GM18526 (cell line): ENCODE results near the gene CLN3.

ENCODE experiments used
- POLR2A ChIP-seq: IDR thresholded peaks from 3 replicates; pipeline ENCODE4 v1.6.1; 2011; ENCODE audit not compliant: insufficient read length; ENCODE audit errors: extremely low read depth

The CLN3 gene

DNA sequence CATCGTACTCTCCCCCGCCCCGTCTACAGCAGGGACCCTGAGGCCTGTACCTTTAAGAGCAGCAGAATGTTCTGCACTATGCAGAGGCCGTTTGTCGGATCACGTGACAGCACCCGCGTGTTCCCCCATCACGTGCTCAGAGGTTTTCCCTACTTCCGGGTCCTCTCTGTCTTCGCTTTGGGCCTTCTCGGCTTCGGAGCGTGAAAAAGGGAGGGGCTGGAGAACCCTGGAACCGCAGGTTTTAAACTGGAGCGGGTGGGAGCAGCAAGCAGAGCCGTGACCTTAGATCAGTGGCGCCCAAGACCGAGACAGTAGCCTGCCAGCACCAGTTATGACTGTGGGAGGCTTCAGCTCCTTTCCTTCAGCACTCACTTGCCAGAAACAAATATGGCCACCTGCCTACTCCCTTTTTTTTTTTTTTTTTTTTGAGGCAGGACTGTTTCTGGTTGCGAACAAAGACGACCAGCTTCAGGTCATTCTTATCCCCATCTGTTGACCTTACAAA, at the start of gene CLN3:
CLN3 (minus strand) TSS at position 105 of the 505 bp plus-strand sequence. CDS start 315 bp downstream, outside the sequence.
- no peak for TF ChIP-seq POLR2A

DNA sequence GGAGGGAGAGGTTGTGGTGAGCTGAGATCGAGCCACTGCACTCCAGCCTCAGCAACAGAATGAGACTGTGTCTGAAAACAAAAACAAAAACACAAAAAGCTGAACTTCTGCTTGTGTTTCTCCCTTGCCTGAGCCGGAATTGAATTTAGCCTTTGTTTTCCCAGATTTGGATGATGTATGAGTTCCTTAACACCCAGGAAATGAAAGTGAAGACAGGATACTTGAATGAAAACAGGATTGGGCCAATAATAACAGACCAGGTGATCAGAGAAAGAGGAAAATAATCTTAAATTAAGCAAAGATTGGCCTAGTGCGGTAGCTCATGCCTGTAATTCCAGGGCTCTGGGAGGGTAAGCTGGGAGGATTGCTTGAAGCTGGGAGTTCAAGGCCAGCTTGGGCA, 48.5 kb upstream of the CLN3 start:
- TF ChIP-seq POLR2A, result no peak

DNA sequence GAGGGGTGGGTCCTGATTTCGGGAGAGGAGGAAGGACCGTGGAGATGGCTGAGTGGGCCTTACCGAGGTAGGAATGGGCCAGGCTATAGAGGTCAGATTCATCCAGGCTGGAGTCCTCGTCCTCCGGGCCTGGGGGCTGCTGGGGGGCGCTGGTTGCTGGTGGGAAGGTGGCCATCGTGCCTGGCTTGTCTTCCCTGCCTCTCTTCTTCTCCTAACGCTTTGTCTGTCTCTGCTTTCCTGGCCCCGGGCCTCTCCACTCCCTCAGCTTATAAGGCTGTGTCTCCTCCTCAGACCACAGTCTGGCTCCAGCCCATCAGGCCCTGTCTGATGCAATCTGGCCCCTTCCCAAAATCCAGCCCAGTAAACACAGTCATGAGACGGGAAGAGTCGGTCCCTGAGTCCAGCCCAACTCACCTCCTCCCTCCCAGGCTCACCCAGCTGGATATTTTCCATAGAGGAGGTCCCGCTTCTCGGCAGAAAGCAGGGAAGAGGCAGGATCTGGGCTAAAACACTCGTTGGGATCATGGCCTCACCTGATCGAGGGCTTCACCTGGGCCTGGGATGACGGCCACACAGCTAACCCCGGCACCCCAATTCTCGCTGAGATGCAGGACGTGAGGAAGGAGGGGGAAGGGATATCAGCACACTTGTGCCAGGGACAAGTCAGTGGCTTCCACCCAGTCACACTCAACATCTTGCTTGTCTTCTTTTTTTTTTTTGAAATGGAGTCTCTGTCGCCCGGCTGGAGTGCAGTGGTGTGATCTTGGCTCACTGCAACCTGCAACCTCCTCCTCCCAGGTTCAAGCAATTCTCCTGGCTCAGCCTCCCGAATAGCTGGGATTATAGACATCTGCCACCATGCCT, 47.1 kb upstream of the CLN3 start, which contains the start of gene NUPR1:
NUPR1 (minus strand) TSS at position 242 of the 864 bp plus-strand sequence; CDS start at position 175, 67 bp downstream.
- TF ChIP-seq POLR2A, result no peak

DNA sequence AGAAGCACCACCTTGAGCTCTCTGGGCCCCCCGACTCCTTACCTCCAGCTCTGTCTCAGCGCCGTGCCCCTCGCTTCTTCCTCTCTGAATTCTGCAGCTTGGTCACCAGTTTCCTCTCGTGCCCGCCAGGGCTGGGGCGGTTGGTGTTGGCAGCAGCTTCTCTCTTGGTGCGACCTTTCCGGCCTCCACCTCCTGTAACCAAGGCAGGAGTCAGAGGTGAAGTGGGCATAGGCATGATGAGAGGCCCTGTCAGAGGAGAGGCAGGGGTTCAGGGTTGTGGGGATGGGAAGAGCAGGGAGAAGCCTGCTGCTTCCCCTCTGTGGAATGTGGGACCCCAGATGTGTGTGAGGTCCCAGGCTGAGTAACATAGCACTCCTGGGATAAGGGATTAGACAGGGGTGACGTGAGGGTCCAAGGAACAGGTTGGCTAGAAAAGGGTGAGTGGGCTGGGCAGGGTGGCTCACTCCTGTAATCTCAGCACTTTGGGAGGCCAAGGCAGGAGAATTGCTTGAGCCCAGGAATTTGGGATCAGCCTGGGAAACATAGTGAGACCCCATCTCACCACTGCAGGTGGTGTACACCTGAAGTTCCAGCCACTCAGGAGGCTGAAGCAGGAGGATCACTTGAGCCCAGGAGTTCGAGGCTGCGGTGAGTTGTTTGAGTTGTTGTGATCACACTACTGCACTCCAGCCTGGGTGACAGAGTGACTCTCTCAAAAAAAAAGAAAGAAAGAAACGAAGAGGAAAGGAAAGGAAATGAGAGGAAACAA, 46.3 kb upstream of the CLN3 start:
- TF ChIP-seq POLR2A, result no peak

DNA sequence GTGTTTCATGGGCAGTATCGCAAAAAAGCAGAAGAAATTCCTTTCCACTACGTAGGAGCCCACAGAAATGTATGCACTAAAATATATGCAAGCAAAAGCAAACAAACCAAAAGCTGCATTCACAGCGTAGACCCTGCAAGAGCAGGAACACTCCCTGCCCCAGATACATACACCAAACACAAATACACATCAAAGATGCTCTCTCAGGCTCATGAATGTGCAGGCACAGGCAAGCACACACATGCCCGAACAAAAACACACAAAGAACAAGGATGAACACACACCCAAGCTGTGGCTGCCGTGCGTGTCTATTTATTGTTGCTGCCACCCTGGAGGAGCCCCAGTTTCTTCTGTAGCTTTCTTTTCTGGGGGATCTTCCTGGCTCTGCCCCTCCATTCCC, 45.2 kb upstream of the CLN3 start:
- no peak for TF ChIP-seq POLR2A

DNA sequence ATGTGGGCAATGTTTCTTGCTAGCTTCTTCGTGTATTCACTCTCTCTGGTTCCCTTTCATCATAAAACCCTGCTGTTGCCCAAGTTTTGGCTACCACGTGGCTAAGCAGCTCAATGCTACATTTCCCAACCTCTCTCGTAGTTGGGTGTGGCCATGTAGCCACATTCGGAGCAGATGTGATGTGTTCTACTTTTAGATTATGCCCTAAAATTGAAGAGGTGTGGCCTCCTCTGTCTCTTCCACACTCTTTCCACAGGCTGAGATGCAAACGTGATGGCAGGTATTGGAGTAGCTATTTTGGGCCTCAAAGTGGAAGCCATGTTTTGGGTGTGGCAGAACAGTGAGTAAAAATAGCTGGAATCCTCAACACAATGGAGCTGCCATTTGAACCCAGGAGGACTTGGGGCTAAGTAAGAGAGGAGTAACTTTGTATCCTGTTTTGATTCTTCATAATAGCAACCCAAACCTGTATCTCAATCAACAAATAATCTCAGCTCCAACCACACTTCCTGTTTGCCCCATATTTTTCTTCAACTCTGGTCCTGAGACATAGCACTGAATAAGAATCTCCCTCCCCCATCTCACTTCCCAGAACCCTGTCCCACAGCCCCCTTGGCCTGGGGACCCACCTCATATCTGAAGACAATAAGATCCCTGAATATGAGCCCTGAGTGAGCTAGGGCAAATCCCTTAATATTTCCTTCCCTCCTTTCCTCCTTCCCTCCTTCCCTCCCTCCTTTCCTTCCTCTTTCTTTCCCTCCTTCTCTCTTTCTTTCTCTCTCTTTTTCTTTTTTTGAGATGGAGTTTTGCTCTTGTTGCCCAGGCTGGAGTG, 42.9 kb upstream of the CLN3 start:
- no peak for TF ChIP-seq POLR2A

DNA sequence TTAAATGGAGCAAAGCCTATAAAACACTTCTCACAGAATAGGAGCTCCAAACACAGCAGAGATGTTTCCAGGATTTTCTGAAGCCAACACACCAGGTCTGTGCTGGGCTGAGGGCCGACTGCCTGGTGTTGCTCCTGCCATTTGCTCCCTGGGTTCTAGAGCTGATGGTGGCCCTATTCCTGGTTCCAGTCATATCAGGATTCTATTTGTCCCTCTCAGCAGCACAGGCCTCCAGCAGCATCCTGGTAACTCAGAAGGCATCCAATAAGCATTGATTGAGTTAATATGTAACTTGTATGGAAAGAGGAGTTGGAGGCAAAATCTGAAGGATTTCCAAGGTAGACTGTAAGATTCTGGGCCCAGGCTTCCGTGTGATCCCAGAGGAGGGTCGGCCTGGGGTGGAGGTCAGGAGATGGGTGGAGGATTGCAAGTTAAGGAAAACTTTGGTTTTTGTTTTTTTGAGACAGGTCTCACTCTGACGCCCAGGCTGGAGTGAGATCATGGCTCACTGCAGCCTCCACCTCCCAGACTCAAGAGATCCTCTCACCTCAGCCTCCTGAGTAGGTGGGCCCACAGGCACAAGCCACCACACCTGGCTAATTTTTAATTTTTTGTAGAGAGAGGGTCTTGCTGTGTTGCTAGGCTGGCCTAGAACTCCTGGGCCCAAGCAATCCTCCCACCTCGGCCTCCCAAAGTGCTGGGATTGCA, 41.2 kb upstream of the CLN3 start:
- TF ChIP-seq POLR2A, result no peak

DNA sequence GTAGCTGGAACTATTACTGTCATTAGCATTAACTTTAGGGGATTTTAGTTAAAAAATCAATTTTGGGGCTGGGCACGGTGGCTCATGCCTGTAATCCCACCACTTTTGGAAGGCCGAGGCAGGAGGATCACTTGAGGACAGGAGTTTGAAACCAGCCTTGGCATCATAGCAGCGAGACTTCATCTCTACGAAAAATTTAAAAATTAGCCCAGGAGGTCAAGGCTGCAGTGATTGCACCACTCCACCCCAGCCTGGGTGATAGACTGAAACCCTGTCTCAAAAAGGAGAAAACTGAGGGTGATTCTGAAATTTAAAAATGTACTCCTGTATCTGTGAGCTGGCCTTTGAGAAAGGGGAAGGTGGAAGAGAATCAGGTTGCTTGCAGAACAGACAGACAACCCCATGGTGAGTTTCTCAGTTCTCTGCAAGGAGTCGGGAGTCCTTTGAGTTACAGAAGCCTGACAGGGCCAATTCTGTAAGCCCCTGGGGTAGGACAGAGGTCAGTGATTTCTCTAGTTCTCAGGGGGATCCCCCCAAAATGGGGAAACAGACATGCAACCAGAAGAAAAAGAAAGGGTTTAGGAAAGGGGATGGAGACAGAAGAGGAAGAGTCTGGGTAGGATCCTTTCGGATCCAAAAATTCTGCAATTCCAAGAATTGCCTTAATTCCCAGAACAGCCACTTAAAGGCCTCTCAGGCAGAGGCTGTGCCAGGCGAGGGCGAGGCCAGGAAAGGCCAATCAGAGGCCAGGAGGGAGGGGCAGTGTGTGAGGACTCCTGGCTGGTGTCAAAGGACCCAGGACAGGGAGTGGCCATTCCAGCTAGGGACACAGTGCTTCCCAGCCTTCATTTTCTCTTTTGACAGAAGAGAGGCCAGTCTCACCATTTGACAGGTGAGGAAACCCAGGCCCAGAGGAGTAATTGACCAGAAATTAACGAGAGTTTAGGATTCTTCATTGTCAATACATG, 40.2 kb upstream of the CLN3 start:
- no peak for TF ChIP-seq POLR2A

DNA sequence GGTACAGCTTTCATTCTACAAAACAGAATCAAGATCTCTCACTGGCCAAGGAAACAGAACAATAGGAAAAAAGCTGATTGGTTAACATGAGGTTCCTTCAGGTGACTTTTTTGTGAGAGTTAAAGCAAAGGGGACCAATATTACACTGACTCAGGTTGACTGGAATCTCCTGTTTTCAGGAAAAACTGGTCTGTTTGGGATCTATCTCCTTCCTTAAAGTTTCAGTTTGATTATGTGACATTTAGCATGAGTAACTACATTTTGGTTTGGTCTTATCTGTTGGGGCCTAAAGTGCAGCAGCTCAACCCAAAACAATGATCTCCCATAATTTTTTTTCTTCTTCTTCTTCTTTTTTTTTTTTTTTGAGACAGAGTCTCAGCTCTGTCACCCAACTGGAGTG, 37.2 kb upstream of the CLN3 start:
- TF ChIP-seq POLR2A, result no peak

DNA sequence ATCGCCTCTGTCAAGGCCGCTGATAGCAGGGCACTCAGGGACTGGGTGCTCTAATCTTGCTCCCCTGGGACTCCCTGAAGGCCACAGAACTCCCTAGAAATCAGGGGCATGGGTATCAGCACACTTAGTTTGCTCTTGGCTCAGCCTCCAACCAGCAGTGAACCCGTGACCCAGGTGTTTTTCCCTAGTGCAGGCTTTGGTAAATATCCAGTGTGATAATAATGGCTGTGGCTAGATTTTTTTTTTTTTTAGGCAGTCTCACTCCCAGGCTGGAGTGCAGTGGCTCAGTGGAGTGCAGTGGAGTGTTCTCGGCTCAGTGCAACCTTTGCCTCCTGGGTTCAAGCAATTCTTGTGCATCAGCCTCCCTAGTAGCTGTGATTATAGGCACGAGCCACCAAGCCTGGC, 36.6 kb upstream of the CLN3 start:
- no peak for TF ChIP-seq POLR2A

DNA sequence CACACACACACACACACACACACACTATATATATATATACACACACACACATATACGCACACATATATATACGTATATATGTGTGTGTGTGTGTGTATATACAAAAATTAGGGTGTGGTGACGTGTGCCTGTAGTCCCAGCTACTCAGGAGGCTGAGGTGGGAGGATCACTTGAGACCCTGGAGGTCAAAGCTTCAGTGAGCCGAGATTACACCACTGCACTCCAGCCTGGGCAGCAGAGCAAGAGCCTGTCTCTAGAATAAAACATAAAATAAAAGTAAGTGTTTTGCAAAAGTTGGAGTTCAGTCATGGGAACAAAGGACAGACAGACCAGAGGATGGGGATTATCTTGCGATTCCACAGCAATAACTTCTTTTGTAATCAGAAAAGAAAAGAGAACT, 36.1 kb upstream of the CLN3 start:
- TF ChIP-seq POLR2A, result no peak

DNA sequence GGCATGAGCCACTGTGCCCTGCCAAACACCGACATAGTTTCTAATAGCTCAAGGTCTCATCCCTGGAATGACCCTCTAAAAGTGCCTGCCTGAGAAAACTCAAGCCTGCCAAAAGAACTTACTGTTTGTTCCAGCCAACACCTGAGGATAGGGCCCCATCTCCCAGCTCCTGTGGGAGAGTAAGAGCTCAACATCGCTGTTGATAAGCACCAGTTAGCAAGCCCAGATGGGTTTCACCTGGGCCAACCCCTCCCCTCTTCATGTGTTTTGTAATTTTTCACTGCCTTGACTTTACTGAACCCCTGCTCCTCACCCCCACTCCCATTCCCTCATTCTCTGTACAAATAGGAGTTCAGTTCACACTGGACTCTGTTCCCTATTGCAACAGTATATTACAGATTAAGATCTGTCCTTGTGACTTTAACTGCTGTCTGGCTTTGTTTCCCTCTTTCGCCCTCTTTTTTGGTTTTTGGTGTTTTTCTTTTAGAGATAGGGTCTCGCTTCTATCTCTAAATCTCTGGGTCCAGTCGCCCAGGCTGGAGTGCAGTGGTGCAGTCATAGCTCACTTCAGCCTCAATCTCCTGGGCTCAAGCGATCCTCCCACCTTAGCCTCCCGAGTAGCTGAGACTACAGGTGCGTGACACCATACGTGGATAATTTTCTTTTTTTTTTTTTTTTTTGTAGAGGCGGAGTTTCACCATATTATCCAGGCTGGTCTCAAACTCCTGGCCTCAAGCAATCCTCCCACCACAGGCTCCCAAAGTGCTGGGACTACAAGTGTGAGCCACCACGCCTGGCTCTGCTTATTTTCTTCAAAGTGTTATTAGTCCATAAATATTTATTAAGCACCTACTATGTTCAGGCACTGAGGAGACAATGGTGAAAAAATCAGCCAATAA, 34.6 kb upstream of the CLN3 start:
- TF ChIP-seq POLR2A, result no peak

DNA sequence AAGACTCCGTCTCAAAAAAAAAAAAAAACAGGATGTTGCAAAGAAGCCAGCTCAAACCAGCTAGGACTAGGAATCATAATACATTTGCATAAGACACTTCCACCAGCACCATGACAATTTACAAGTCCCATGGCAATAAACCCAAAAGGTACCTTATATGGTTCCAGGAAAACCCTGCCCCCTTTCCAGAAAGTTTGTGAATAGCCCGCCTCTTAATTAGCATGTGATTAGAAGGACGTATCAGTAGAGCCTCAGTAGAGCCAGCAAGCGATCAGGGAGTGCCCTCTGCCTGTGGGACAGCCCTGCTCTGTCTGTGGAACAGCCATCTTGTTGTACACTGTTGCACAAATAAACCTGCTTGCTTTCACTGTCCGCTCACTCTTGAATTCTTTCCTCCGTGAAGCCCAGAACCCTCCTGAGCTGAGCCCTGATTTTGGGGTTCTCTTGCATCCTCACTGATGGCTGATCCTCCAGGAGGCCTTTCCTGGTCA, 32.9 kb upstream of the CLN3 start:
- TF ChIP-seq POLR2A, result no peak

DNA sequence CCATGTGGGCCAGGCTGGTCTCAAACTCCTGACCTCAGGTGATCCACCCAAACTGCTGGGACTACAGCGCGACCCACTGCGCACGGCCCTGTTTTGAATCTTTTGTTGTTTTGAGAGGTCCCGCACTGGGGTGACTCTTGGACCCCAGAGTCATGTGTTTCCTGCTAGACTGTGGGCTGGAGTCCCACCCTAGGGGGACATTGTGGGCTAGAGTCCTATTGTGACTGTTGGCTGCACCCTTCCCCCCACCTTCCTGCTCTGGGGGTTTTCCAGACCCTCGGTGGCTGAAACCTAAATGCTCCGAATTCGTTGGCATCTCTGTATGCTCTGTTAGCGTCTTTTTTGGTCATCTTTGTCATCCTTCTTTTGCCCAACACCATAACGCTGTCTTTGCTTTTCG, 30.9 kb upstream of the CLN3 start:
- TF ChIP-seq POLR2A, result no peak
